GM23338 (cell line): ENCODE measurements around the gene CXCL6.

Experiments used
- EZH2 ChIP-seq: fragments of 200-600 bp; sonication (generic); IDR thresholded peaks from one replicate; pipeline ENCODE4 v1.8.0; 2017; ENCODE audit warnings: antibody characterized with exemption, mild to moderate bottlenecking, low read depth; ENCODE audit not compliant: unreplicated experiment
- TF ChIP-seq, protein P1 (sequence below), 2 experiments: fragments of 200-600 bp in 1 of 2; sonication (generic) in 1 of 2; conservative IDR thresholded peaks; 2 replicates each; pipeline versions ENCODE4 v1.5.1 to v1.6.1; 2016 to 2017; ENCODE audit warnings: antibody characterized with exemption in 2 of 2, low read depth in 2 of 2, mild to moderate bottlenecking in 2 of 2, moderate library complexity in 1 of 2

DNA sequence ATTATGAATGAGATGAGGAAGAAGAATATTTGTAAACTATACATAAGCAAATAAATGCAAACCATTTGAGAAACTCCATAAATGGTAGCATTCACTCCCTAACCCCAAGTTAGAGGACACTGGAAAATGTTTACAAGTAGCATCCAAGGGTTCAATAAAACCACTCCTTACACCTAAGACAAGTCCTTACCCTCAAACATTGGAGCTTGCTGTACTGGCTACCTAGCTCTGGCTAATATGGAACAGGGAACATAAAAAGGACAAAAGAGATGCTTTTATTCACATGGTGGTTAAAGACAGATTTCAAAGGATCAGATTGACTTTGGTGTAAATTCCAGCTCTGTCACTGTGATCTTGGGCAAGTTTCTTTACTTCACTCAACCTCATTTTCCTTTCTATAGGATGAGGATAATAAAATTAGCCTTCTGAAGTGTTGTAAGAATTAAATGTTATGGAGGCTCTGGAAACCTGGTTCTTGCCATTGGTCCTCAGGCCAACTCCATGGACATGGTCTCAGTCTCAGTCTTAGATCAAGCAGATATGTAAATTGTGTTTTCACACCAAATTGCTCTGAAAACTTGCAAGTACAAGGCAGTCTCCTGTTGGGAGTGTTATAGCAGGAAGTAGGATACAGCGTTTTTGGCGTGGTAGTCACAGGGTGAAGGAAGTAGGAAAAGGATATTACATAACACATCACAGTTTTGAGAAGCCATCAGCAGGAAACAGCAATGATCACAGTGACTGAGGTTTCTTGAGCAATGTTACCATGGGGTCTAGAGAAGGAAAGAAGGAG lies 36.0 kb downstream of the CXCL6 start:
- TF ChIP-seq EZH2, result no peak
- TF ChIP-seq, protein P1, sequence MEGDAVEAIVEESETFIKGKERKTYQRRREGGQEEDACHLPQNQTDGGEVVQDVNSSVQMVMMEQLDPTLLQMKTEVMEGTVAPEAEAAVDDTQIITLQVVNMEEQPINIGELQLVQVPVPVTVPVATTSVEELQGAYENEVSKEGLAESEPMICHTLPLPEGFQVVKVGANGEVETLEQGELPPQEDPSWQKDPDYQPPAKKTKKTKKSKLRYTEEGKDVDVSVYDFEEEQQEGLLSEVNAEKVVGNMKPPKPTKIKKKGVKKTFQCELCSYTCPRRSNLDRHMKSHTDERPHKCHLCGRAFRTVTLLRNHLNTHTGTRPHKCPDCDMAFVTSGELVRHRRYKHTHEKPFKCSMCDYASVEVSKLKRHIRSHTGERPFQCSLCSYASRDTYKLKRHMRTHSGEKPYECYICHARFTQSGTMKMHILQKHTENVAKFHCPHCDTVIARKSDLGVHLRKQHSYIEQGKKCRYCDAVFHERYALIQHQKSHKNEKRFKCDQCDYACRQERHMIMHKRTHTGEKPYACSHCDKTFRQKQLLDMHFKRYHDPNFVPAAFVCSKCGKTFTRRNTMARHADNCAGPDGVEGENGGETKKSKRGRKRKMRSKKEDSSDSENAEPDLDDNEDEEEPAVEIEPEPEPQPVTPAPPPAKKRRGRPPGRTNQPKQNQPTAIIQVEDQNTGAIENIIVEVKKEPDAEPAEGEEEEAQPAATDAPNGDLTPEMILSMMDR (conservative IDR thresholded peaks at IDR 0.05; ENCODE audit: low read depth in 2 of 2), result no peak
